Fibroblast of pulmonary artery (primary cell): ENCODE results near the gene MRPS23.

Source experiments
- DNase-seq: peaks from one replicate; pipeline ENCODE4 v3.0.0-alpha.2; 2010; ENCODE audit warnings: low read depth
- H3K4me3 ChIP-seq: replicated peaks from 2 replicates; pipeline ENCODE4 v1.5.1; 2011; ENCODE audit warnings: low read depth, mild to moderate bottlenecking, control low read depth, low read length, moderate library complexity
- TF ChIP-seq, protein P1 (sequence below): IDR thresholded peaks from 2 replicates; pipeline ENCODE4 v1.5.1; 2011; ENCODE audit warnings: mild to moderate bottlenecking, control low read depth, low read length, inconsistent platforms; ENCODE audit errors: missing control alignments

MRPS23 gene

GRCh38 chr17:57788725-57789124 lies 61.1 kb downstream of the MRPS23 start:
- no peak overlapping the region for H3K4me3 ChIP-seq
- no peak for DNase-seq
- TF ChIP-seq, protein P1, sequence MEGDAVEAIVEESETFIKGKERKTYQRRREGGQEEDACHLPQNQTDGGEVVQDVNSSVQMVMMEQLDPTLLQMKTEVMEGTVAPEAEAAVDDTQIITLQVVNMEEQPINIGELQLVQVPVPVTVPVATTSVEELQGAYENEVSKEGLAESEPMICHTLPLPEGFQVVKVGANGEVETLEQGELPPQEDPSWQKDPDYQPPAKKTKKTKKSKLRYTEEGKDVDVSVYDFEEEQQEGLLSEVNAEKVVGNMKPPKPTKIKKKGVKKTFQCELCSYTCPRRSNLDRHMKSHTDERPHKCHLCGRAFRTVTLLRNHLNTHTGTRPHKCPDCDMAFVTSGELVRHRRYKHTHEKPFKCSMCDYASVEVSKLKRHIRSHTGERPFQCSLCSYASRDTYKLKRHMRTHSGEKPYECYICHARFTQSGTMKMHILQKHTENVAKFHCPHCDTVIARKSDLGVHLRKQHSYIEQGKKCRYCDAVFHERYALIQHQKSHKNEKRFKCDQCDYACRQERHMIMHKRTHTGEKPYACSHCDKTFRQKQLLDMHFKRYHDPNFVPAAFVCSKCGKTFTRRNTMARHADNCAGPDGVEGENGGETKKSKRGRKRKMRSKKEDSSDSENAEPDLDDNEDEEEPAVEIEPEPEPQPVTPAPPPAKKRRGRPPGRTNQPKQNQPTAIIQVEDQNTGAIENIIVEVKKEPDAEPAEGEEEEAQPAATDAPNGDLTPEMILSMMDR = no peak

DNA sequence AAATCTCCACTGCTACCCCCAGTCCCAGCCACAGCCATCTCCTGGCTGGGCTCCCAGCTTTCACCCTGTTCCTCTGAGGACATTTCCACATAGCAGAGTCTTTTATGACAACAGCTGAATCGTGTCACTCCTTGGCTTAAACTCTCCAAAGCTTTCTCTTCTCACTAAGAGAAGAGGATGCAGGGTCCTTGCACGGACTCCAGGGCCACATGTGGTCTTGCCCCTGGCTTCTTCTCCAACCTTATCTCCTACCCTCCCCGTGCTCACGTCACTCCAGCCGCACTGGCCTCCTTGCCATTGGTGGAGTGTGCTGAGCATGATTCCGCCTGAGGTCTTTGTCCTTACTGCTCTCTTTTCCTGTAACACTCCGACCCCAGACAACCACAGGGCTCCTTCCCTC lies 64.8 kb downstream of the MRPS23 start:
- peak; percentile 66 for DNase-seq
- TF ChIP-seq, protein P1 = no peak

More for the DNA sequence above, 64.8 kb downstream of the MRPS23 start:
- no peak overlapping the region for H3K4me3 ChIP-seq
